ENCODE data around the gene NDUFS4.

DNA sequence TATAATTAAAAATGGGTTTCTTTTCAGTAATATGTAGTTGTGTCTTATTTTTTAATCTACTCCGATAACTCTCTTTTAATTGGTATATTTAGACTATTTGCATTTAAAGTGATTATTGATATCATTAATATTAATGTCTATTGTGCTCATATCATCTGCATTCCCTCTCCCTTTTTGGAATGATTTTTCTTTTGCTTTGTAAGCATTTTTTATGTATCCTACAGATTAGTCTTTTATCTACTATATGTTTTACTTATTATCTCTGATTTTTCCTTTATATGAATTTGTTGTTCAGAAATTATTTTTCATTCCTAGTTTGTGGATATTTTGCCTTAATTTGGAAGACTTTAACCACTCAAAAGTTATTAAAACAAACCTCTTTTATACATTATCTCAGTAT, 34.0 kb downstream of the NDUFS4 start:
- TF ChIP-seq, protein P1, sequence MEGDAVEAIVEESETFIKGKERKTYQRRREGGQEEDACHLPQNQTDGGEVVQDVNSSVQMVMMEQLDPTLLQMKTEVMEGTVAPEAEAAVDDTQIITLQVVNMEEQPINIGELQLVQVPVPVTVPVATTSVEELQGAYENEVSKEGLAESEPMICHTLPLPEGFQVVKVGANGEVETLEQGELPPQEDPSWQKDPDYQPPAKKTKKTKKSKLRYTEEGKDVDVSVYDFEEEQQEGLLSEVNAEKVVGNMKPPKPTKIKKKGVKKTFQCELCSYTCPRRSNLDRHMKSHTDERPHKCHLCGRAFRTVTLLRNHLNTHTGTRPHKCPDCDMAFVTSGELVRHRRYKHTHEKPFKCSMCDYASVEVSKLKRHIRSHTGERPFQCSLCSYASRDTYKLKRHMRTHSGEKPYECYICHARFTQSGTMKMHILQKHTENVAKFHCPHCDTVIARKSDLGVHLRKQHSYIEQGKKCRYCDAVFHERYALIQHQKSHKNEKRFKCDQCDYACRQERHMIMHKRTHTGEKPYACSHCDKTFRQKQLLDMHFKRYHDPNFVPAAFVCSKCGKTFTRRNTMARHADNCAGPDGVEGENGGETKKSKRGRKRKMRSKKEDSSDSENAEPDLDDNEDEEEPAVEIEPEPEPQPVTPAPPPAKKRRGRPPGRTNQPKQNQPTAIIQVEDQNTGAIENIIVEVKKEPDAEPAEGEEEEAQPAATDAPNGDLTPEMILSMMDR (IDR thresholded peaks at IDR 0.05): no peak
- TF ChIP-seq POLR2A (IDR thresholded peaks at IDR 0.05) (no peak), POLR2AphosphoS5 (IDR thresholded peaks at IDR 0.05) (no peak), EP300 (IDR thresholded peaks at IDR 0.05) (no peak)

Measured in sigmoid colon (tissue), 4 donors.